Panc1 (cell line): ENCODE measurements around the gene WDR89. TPM values are rescaled to one million over a fixed set of nuclear protein-coding genes. Genes with fewer than 3 reads are reported as not detected.
"Not testable (repeated sequence)": the region's sequence is repeated elsewhere in the genome, so short reads cannot be mapped to it uniquely, and the experiment has no call there.

ENCODE experiments used
- ATAC-seq: fragments of 200-7000 bp; cut with Tn5 transposase; 2 replicates; pipeline ENCODE4 v1.9.1; 2020; ENCODE audit warnings: mild to moderate bottlenecking, moderate library complexity
- BruUV-seq: library from RNA; stranded (reverse); fragments of 400-500 nt; replicated peaks from 2 replicates; lab custom pipeline; 2021; lab: Mats Ljungman, UMichigan
- CTCF ChIA-PET: fragments of 300-600 bp; sonication (Branson Sonifier 250); formaldehyde crosslinking; loops from one replicate; lab custom pipeline; 2022; ENCODE audit warnings: antibody characterized with exemption; lab: Charles Lee
- POLR2A ChIA-PET: fragments of 300-600 bp; sonication (Branson Sonifier 250); formaldehyde crosslinking; loops from one replicate; lab custom pipeline; 2022; ENCODE audit warnings: antibody characterized with exemption; lab: Charles Lee
- DNase-seq: peaks from one replicate; pipeline ENCODE4 v3.0.0-alpha.2; 2010; ENCODE audit warnings: low read depth, low spot score
- H3K27ac ChIP-seq: 2 replicates; pipeline ENCODE4 v1.5.1; 2011; ENCODE audit warnings: mild to moderate bottlenecking, low read length, inconsistent platforms
- H3K27me3 ChIP-seq: fragments of 200-500 bp; sonication (Bioruptor generic); 2 replicates; pipeline ENCODE4 v1.6.0; 2014; ENCODE audit warnings: low read length, inconsistent platforms; ENCODE audit not compliant: control insufficient read depth, insufficient read depth
- H3K36me3 ChIP-seq: fragments of 200-500 bp; sonication (Bioruptor generic); 2 replicates; pipeline ENCODE4 v1.5.1; 2014; ENCODE audit warnings: inconsistent platforms, mild to moderate bottlenecking, low read length, moderate library complexity; ENCODE audit not compliant: control insufficient read depth, insufficient read depth
- H3K4me1 ChIP-seq: 2 replicates; pipeline ENCODE4 v1.5.1; 2011; ENCODE audit warnings: inconsistent platforms, mild to moderate bottlenecking, low read length, moderate library complexity; ENCODE audit not compliant: control insufficient read depth, insufficient read depth
- H3K4me3 ChIP-seq, 2 experiments: 2 replicates each; pipeline ENCODE4 v1.5.1; 2011 to 2012; ENCODE audit warnings: low read depth in 2 of 2, low read length in 2 of 2, mild to moderate bottlenecking in 2 of 2, inconsistent platforms in 1 of 2, moderate library complexity in 1 of 2
- H3K9me3 ChIP-seq: fragments of 200-500 bp; sonication (Bioruptor generic); 2 replicates; pipeline ENCODE4 v1.5.1; 2014; ENCODE audit warnings: low read depth, mild to moderate bottlenecking, inconsistent platforms, low read length, moderate library complexity; ENCODE audit not compliant: control insufficient read depth, insufficient read depth
- CTCF ChIP-seq: fragments of 450-650 bp; IDR thresholded peaks from 2 replicates; pipeline ENCODE4 v1.5.1; 2017; ENCODE audit warnings: mild to moderate bottlenecking
- POLR2AphosphoS5 ChIP-seq: IDR thresholded peaks from 2 replicates; pipeline ENCODE4 v1.6.1; 2012; ENCODE audit warnings: mild to moderate bottlenecking, low read depth, low read length, moderate library complexity
- REST ChIP-seq, 2 experiments: IDR thresholded peaks; 2 replicates each; pipeline ENCODE4 v1.6.1; 2011 to 2012; ENCODE audit warnings: low read depth in 2 of 2, control low read depth in 1 of 2, low read length in 1 of 2, mild to moderate bottlenecking in 1 of 2, moderate library complexity in 1 of 2; ENCODE audit not compliant: insufficient read depth in 1 of 2
- SIN3A ChIP-seq: IDR thresholded peaks from 2 replicates; pipeline ENCODE4 v1.6.1; 2012; ENCODE audit warnings: low read depth, mild to moderate bottlenecking, low read length, moderate library complexity, borderline replicate concordance; ENCODE audit not compliant: insufficient read depth
- TCF7L2 ChIP-seq: IDR thresholded peaks from 2 replicates; pipeline ENCODE4 v1.6.1; 2011; ENCODE audit warnings: mild to moderate bottlenecking, low read depth, low read length, inconsistent platforms
- in situ Hi-C: cut with HindIII; loops from 2 replicates; pipeline ENCODE4 v1.10.0; 2016; ENCODE audit warnings: low sequenced_read_pairs, low pct_unique_long_range_greater_than_20kb
- intact Hi-C: fragments of 100-400 bp; cut with micrococcal nuclease; formaldehyde crosslinking; loops from one replicate; pipeline ENCODE4 v1.10.0; 2022; ENCODE audit not compliant: unreplicated experiment
- total RNA-seq: library from RNA; stranded (reverse); gene quantifications from one replicate; pipeline ENCODE4 v1.2.1, GENCODE V29; 2021; ENCODE audit not compliant: unreplicated experiment

WDR89 gene
- total RNA-seq, 1 experiment from 2014 or later, result 13.0 TPM

GRCh38 chr14:63642229-63642611, 549 bp upstream of the WDR89 start:
- TF ChIP-seq REST (IDR thresholded peaks at IDR 0.05; ENCODE audit: insufficient read depth in 1 of 2, low read depth in 2 of 2, low read length in 1 of 2) (no peak), SIN3A (no peak), TCF7L2 (no peak), CTCF (no peak), POLR2AphosphoS5 (no peak)
- intact Hi-C loops (loop anchor here (10.0 kb wide), 1 partner anchor 123 kb away; no protein-coding TSS in a partner anchor), in situ Hi-C loops (no loop called here)
- ChIA-PET CTCF (no interaction called here), POLR2A (interaction anchor here (1.2 kb wide), 1 partner anchor 83 kb away, joined by 5 read pairs; no protein-coding TSS in a partner anchor)
- no peaks in the 10 kb centered on the region for H3K27me3 ChIP-seq
- DNase-seq, result peak; percentile 88
- H3K9me3 ChIP-seq, result no peaks in the 10 kb centered on the region
- peaks cover 12% of the 10 kb centered on the region; the same call in 1 of the 2 replicates for H3K4me1 ChIP-seq
- BruUV-seq, result TSS peak; percentile 92
- H3K36me3 ChIP-seq, result no peaks in the 10 kb centered on the region; the same call in 1 of the 2 replicates
- peak; percentile 83 for ATAC-seq
- peak overlapping the region; percentile 96 for H3K27ac ChIP-seq
- peak overlapping the region; percentile 89 to 91 for H3K4me3 ChIP-seq

- Histone ChIP-seq H3K4me3 (no peak overlapping the region), H3K27me3 (no peaks in the 10 kb centered on the region), H3K36me3 (no peaks in the 10 kb centered on the region; the same call in 1 of the 2 replicates), H3K9me3 (no peaks in the 10 kb centered on the region), H3K27ac (peak overlapping the region; percentile 2; the same call in 1 of the 2 replicates), H3K4me1 (peaks cover 12% of the 10 kb centered on the region; the same call in 1 of the 2 replicates)
- ATAC-seq (no peak), DNase-seq (no peak)
- POLR2A ChIA-PET, result no interaction called here
- no TSS peak for BruUV-seq
- TF ChIP-seq SIN3A (no peak), REST (IDR thresholded peaks at IDR 0.05; ENCODE audit: insufficient read depth in 1 of 2, low read depth in 2 of 2, low read length in 1 of 2) (no peak), TCF7L2 (no peak), POLR2AphosphoS5 (no peak), CTCF (no peak)
- CTCF ChIA-PET, result no interaction called here
- intact Hi-C loops (no loop called here), in situ Hi-C loops (no loop called here)
These were observed 3.2 kb downstream of the WDR89 start for GRCh38 chr14:63638493-63638892.

- in situ Hi-C loops, result not testable (repeated sequence)
These were observed 5.5 kb downstream of the WDR89 start for GRCh38 chr14:63636094-63636635.

More at GRCh38 chr14:63636094-63636635, 5.5 kb downstream of the WDR89 start:
- CTCF ChIA-PET, H3K27me3 ChIP-seq, intact Hi-C loops, POLR2A ChIA-PET, BruUV-seq, H3K27ac ChIP-seq, DNase-seq, H3K9me3 ChIP-seq, H3K36me3 ChIP-seq, ATAC-seq, H3K4me3 ChIP-seq: not testable (repeated sequence)
- peaks cover 12% of the 10 kb centered on the region; the same call in 1 of the 2 replicates for H3K4me1 ChIP-seq
